HepG2 (cell line): ENCODE results near the gene HIPK3. TPM values are rescaled to one million over a fixed set of nuclear protein-coding genes. Genes with fewer than 3 reads are reported as not detected.
A peak's percentile ranks its signal among the peaks of the same experiment; 100 is the strongest.

Experiments used
- BCL6 ChIP-seq: IDR thresholded peaks from 2 replicates; pipeline ENCODE4 v1.6.1; 2016; ENCODE audit warnings: missing genetic modification reagents, missing compliant biosample characterization
- CREB1 ChIP-seq, 2 experiments: fragments of 450-650 bp in 1 of 2; IDR thresholded peaks; 2 replicates each; pipeline ENCODE4 v1.6.1; 2016 to 2017; ENCODE audit warnings: control low read depth in 1 of 2, mild to moderate bottlenecking in 1 of 2, missing compliant biosample characterization in 1 of 2, missing genetic modification characterization in 1 of 2
- FOXA1 ChIP-seq, 2 experiments: fragments of 450-650 bp in 1 of 2; sonication (generic) in 1 of 2; formaldehyde crosslinking in 1 of 2; IDR thresholded peaks; 2 replicates each; pipeline versions ENCODE4 v1.4.0 to v1.6.1; 2016 to 2020; ENCODE audit warnings: missing genetic modification reagents in 1 of 2
- FOXP4 ChIP-seq: sonication (generic); formaldehyde crosslinking; IDR thresholded peaks from 2 replicates; pipeline ENCODE4 v1.4.0; 2020; ENCODE audit warnings: missing genetic modification reagents
- HDAC1 ChIP-seq: sonication (generic); formaldehyde crosslinking; IDR thresholded peaks from 2 replicates; pipeline ENCODE4 v1.5.1; 2020; ENCODE audit warnings: mild to moderate bottlenecking, missing genetic modification reagents
- HNRNPLL ChIP-seq: fragments of 200-400 bp; formaldehyde crosslinking; IDR thresholded peaks from 2 replicates; pipeline ENCODE4 v1.6.1; 2017; ENCODE audit warnings: mild to moderate bottlenecking, low read depth, low read length; ENCODE audit not compliant: poor library complexity, severe bottlenecking
- KLF11 ChIP-seq: IDR thresholded peaks from 2 replicates; pipeline ENCODE4 v1.6.1; 2016; ENCODE audit warnings: missing compliant biosample characterization
- MNT ChIP-seq: fragments of 450-650 bp; IDR thresholded peaks from 2 replicates; pipeline ENCODE4 v1.6.1; 2016
- MYNN ChIP-seq: sonication (generic); formaldehyde crosslinking; IDR thresholded peaks from 2 replicates; pipeline ENCODE4 v1.4.0; 2020; ENCODE audit warnings: mild to moderate bottlenecking, low read depth, missing genetic modification reagents
- SAP130 ChIP-seq: IDR thresholded peaks from 2 replicates; pipeline ENCODE4 v1.6.1; 2016; ENCODE audit warnings: low read depth
- ZMAT5 ChIP-seq: sonication (generic); formaldehyde crosslinking; IDR thresholded peaks from 2 replicates; pipeline ENCODE4 v1.5.0; 2020; ENCODE audit warnings: mild to moderate bottlenecking, low read depth, missing genetic modification reagents, borderline replicate concordance
- ZNF552 ChIP-seq: sonication (generic); formaldehyde crosslinking; IDR thresholded peaks from 2 replicates; pipeline ENCODE4 v1.9.0; 2022; ENCODE audit warnings: missing genetic modification reagents, mild to moderate bottlenecking, borderline replicate concordance
- ZNF678 ChIP-seq: sonication (generic); formaldehyde crosslinking; IDR thresholded peaks from 2 replicates; pipeline ENCODE4 v1.4.0; 2020; ENCODE audit warnings: mild to moderate bottlenecking, missing genetic modification reagents
- ZNF800 ChIP-seq: sonication (generic); formaldehyde crosslinking; IDR thresholded peaks from 2 replicates; pipeline ENCODE4 v1.4.0; 2020; ENCODE audit warnings: missing genetic modification reagents
- polyA plus RNA-seq, 8 experiments: library from polyadenylated mRNA; depleted of rRNA in 3 of 8; stranded (reverse) in 7 of 8; unstranded in 1 of 8; fragments of >200 nt; fragmentation: Illumina TruSeq in 4 of 8; extraction: Trizol in 4 of 8; gene quantifications; 2 replicates each; pipeline versions ENCODE4 v1.2.1 to v1.2.3, GENCODE V29; 2011 to 2016; ENCODE audit warnings: low read depth in 4 of 8, missing spikeins in 1 of 8, mixed read lengths in 1 of 8; ENCODE audit not compliant: insufficient read depth in 1 of 8
- total RNA-seq, 5 experiments: library from RNA; depleted of rRNA; stranded (reverse); fragments of >200 nt; fragmentation: Illumina TruSeq; extraction: Trizol; gene quantifications; 2 replicates each; pipeline ENCODE4 v1.2.3, GENCODE V29; 2016; ENCODE audit warnings: low read depth in 1 of 5

Gene HIPK3
- total and polyA plus RNA-seq, 2 of the 13 experiments (the other 11 are each of a cell fraction or from before 2014, with no cell fraction given), result 20.5 to 44.3 TPM

- TF ChIP-seq ZNF800 (CRISPR knock-in tag) (peak; percentile 51; the same call in 1 of the 2 replicates), HDAC1 (CRISPR knock-in tag) (peak; percentile 8; the same call in 1 of the 2 replicates), MNT (peak; percentile 1; the same call in 1 of the 2 replicates), ZNF678 (CRISPR knock-in tag) (no peak), CREB1 (IDR thresholded peaks at IDR 0.05) (no peak), CREB1 (CRISPR knock-in tag; IDR thresholded peaks at IDR 0.05) (0 out of 2 replicates have a peak, but pooled peaks have one; percentile 10), SAP130 (CRISPR knock-in tag) (peak; percentile 0; the same call in 1 of the 2 replicates), ZNF552 (CRISPR knock-in tag) (no peak), FOXP4 (CRISPR knock-in tag) (0 out of 2 replicates have a peak, but pooled peaks have one; percentile 3), FOXA1 (IDR thresholded peaks at IDR 0.05) (no peak), FOXA1 (CRISPR knock-in tag; IDR thresholded peaks at IDR 0.05) (0 out of 2 replicates have a peak, but pooled peaks have one; percentile 2), ZMAT5 (no peak), BCL6 (CRISPR knock-in tag) (peak; percentile 63; the same call in 1 of the 2 replicates), HNRNPLL (peak; percentile 95), KLF11 (CRISPR knock-in tag) (peak; percentile 18), MYNN (CRISPR knock-in tag) (no peak)
These were observed 1.5 kb downstream of the HIPK3 start (continued) for GRCh38 chr11:33258631-33259205.
